SK-N-SH (cell line): Measurements from ENCODE around the gene UBE3D. TPM values are rescaled to one million over a fixed set of nuclear protein-coding genes. Genes with fewer than 3 reads are reported as not detected.

ENCODE experiments used
- CTCF ChIA-PET: fragments of 300-600, 350-600 bp; formaldehyde crosslinking; extraction: SDS; loops from one replicate; lab custom pipeline; 2021; lab: Yijun Ruan, JAX
- POLR2A ChIA-PET: fragments of 350-600 bp; sonication (Branson Sonifier 250); formaldehyde crosslinking; extraction: SDS; loops from one replicate; lab custom pipeline; 2020; ENCODE audit warnings: antibody characterized with exemption, inconsistent platforms; lab: Yijun Ruan, JAX
- DNase-seq: peaks from one replicate; pipeline ENCODE4 v3.0.0; 2012
- H2AFZ ChIP-seq: fragments of 200-600 bp; sonication (generic); 2 replicates; pipeline ENCODE4 v1.8.1; 2016; ENCODE audit warnings: antibody characterized with exemption, mild to moderate bottlenecking, low read depth
- H3F3A ChIP-seq: fragments of 200-600 bp; sonication (generic); replicated peaks from 2 replicates; pipeline ENCODE3; 2016; ENCODE audit warnings: antibody characterized with exemption, mild to moderate bottlenecking; ENCODE audit not compliant: insufficient read depth
- H3K27ac ChIP-seq, 2 experiments: fragments of 200-500 bp in 1 of 2; fragments of 200-600 bp in 1 of 2; sonication (Bioruptor generic) in 1 of 2; sonication (generic), shearing (Covaris generic) in 1 of 2; 2 replicates each; pipeline versions ENCODE4 v1.5.1 to v1.6.1; 2014 to 2016; ENCODE audit warnings: low read depth in 2 of 2, inconsistent platforms in 1 of 2, low read length in 1 of 2, mild to moderate bottlenecking in 1 of 2, mixed read lengths in 1 of 2
- H3K27me3 ChIP-seq: fragments of 200-600 bp; sonication (generic), shearing (Covaris generic); 2 replicates; pipeline ENCODE4 v1.6.1; 2016; ENCODE audit warnings: mixed run types; ENCODE audit not compliant: insufficient read depth
- H3K36me3 ChIP-seq, 2 experiments: fragments of 200-500 bp in 1 of 2; fragments of 200-600 bp in 1 of 2; sonication (Bioruptor generic) in 1 of 2; sonication (generic) in 1 of 2; replicated peaks in 1 of 2; 2 replicates each; pipeline versions ENCODE3 to v1.5.1; 2014 to 2016; ENCODE audit warnings: low read length in 1 of 2, mild to moderate bottlenecking in 1 of 2; ENCODE audit not compliant: insufficient read depth in 2 of 2, control insufficient read depth in 1 of 2
- H3K4me1 ChIP-seq, 2 experiments: fragments of 200-500 bp in 1 of 2; fragments of 200-600 bp in 1 of 2; sonication (Bioruptor generic) in 1 of 2; sonication (generic), shearing (Covaris generic) in 1 of 2; 2 replicates each; pipeline versions ENCODE4 v1.5.1 to v1.6.1; 2014 to 2016; ENCODE audit warnings: low read depth in 1 of 2, low read length in 1 of 2, mixed run types in 1 of 2; ENCODE audit not compliant: insufficient read depth in 2 of 2, control insufficient read depth in 1 of 2
- H3K4me2 ChIP-seq: fragments of 200-600 bp; sonication (generic), shearing (Covaris generic); 2 replicates; pipeline ENCODE4 v1.6.1; 2017; ENCODE audit warnings: mixed run types
- H3K4me3 ChIP-seq, 2 experiments: fragments of 200-500 bp in 1 of 2; fragments of 200-600 bp in 1 of 2; sonication (Bioruptor generic) in 1 of 2; sonication (generic), shearing (Covaris generic) in 1 of 2; 2 replicates each; pipeline versions ENCODE4 v1.5.1 to v1.8.1; 2014 to 2016; ENCODE audit warnings: low read depth in 2 of 2, inconsistent platforms in 1 of 2, low read length in 1 of 2, mild to moderate bottlenecking in 1 of 2, mixed read lengths in 1 of 2, moderate library complexity in 1 of 2
- H3K79me2 ChIP-seq: fragments of 200-600 bp; sonication (generic); 2 replicates; pipeline ENCODE4 v1.8.1; 2017; ENCODE audit warnings: mild to moderate bottlenecking; ENCODE audit not compliant: insufficient read depth
- H3K9ac ChIP-seq: fragments of 200-600 bp; sonication (generic); 2 replicates; pipeline ENCODE4 v1.6.1; 2017; ENCODE audit warnings: mixed run types
- H3K9me2 ChIP-seq: fragments of 200-600 bp; sonication (generic); 2 replicates; pipeline ENCODE4 v1.6.1; 2017; ENCODE audit warnings: mixed run types
- H3K9me3 ChIP-seq: fragments of 200-600 bp; sonication (generic); 2 replicates; pipeline ENCODE4 v1.6.1; 2017; ENCODE audit warnings: mixed run types, mild to moderate bottlenecking, moderate library complexity
- H4K20me1 ChIP-seq: fragments of 200-600 bp; sonication (generic); 2 replicates; pipeline ENCODE4 v1.6.1; 2017; ENCODE audit warnings: mild to moderate bottlenecking, mixed run types; ENCODE audit not compliant: insufficient read depth
- CTCF ChIP-seq: fragments of 200-600 bp; sonication (generic); IDR thresholded peaks from 2 replicates; pipeline ENCODE4 v1.6.1; 2017; ENCODE audit warnings: antibody characterized with exemption, mild to moderate bottlenecking, moderate library complexity
- EP300 ChIP-seq, 2 experiments: IDR thresholded peaks; 2 replicates each; pipeline versions ENCODE4 v1.4.0 to v1.6.1; 2012; ENCODE audit warnings: borderline replicate concordance in 1 of 2, low read depth in 1 of 2, low read length in 1 of 2
- FOXJ3 ChIP-seq: sonication (generic); formaldehyde crosslinking; IDR thresholded peaks from 2 replicates; pipeline ENCODE4 v1.5.1; 2020; ENCODE audit warnings: mild to moderate bottlenecking, missing genetic modification reagents
- GABPA ChIP-seq: IDR thresholded peaks from 2 replicates; pipeline ENCODE4 v1.4.0; 2012; ENCODE audit warnings: low read depth, mild to moderate bottlenecking
- JUND ChIP-seq: IDR thresholded peaks from 2 replicates; pipeline ENCODE4 v1.4.0; 2012
- MAX ChIP-seq: IDR thresholded peaks from 2 replicates; pipeline ENCODE4 v1.4.0; 2012; ENCODE audit warnings: low read depth
- MXI1 ChIP-seq: IDR thresholded peaks from 2 replicates; pipeline ENCODE4 v1.6.1; 2012; ENCODE audit warnings: mild to moderate bottlenecking, low read depth, low read length, improper control_type of control experiment
- NRF1 ChIP-seq: IDR thresholded peaks from 2 replicates; pipeline ENCODE4 v1.6.1; 2012; ENCODE audit warnings: low read depth, mild to moderate bottlenecking, low read length
- PBX3 ChIP-seq: IDR thresholded peaks from 2 replicates; pipeline ENCODE4; 2012
- POLR2AphosphoS5 ChIP-seq: IDR thresholded peaks from 2 replicates; pipeline ENCODE4 v1.6.1; 2012; ENCODE audit warnings: low read depth, low read length
- RFX5 ChIP-seq: IDR thresholded peaks from 2 replicates; pipeline ENCODE4 v1.6.1; 2012; ENCODE audit warnings: mild to moderate bottlenecking, improper control_type of control experiment, low read length
- TCF12 ChIP-seq: IDR thresholded peaks from 2 replicates; pipeline ENCODE4 v1.4.0; 2012
- TEAD4 ChIP-seq: IDR thresholded peaks from 2 replicates; pipeline ENCODE4 v1.4.0; 2012; ENCODE audit warnings: mild to moderate bottlenecking, borderline replicate concordance; ENCODE audit not compliant: insufficient read depth
- ZBTB33 ChIP-seq: IDR thresholded peaks from 2 replicates; pipeline ENCODE4 v1.4.0; 2012; ENCODE audit warnings: low read depth, borderline replicate concordance
- WGBS: methylation state at CpG from one replicate; pipeline ENCODE4 v1.1.6; 2017; ENCODE audit warnings: low lambda C conversion rate; 5-methylcytosine and 5-hydroxymethylcytosine counted together
- polyA plus RNA-seq, 3 experiments: library from polyadenylated mRNA; depleted of rRNA; stranded (reverse); fragments of >200 nt; gene quantifications; 2 replicates each; pipeline ENCODE4 v1.2.3, GENCODE V29; 2012

UBE3D gene
- polyA plus RNA-seq, 1 of the 3 experiments (the other 2 are of a cell fraction): 3.4 TPM

GRCh38 chr6:82869493-82869892 lies 196.1 kb downstream of the UBE3D start:
- no peak for DNase-seq
- H3K4me1 ChIP-seq: no peaks in the 10 kb centered on the region; a peak in 1 of 4 replicates
- no peak overlapping the region for H3K4me3 ChIP-seq
- no peak overlapping the region for H3K9ac ChIP-seq
- no peaks in the 10 kb centered on the region for H3K36me3 ChIP-seq
- no peaks in the 10 kb centered on the region for H3K9me3 ChIP-seq
- H2AFZ ChIP-seq: no peak overlapping the region
- no peak overlapping the region for H3K4me2 ChIP-seq
- H3K27ac ChIP-seq: no peak overlapping the region
- H4K20me1 ChIP-seq: no peaks in the 10 kb centered on the region
- no peaks in the 10 kb centered on the region for H3K27me3 ChIP-seq
- no peaks in the 10 kb centered on the region for H3K79me2 ChIP-seq
- CTCF ChIA-PET: interaction anchor here (1.2 kb wide), 1 partner anchor 603 kb away, joined by 3 read pairs; no protein-coding TSS in a partner anchor
- POLR2A ChIA-PET: no interaction called here
- no peaks in the 10 kb centered on the region for H3F3A ChIP-seq
- no peaks in the 10 kb centered on the region for H3K9me2 ChIP-seq
- no peak for TF ChIP-seq RFX5
- TF ChIP-seq NRF1: no peak
- TF ChIP-seq GABPA: no peak
- no peak for TF ChIP-seq PBX3

GRCh38 chr6:82867946-82868345 lies 197.7 kb downstream of the UBE3D start:
- no peak overlapping the region for H3K4me2 ChIP-seq
- H2AFZ ChIP-seq: no peak overlapping the region
- H3K4me1 ChIP-seq: no peaks in the 10 kb centered on the region; a peak in 1 of 4 replicates
- no peak overlapping the region for H3K9ac ChIP-seq
- no peaks in the 10 kb centered on the region for H3F3A ChIP-seq
- no peak overlapping the region for H3K4me3 ChIP-seq
- no peaks in the 10 kb centered on the region for H3K36me3 ChIP-seq
- no peak for DNase-seq
- TF ChIP-seq GABPA (no peak), TEAD4 (no peak), NRF1 (no peak), CTCF (no peak)
- ChIA-PET POLR2A (no interaction called here), CTCF (no interaction called here)
- H3K27ac ChIP-seq: no peak overlapping the region
- WGBS: 82% methylated on average over 3 of the region's 3 CpGs
- H3K79me2 ChIP-seq: no peaks in the 10 kb centered on the region
- no peaks in the 10 kb centered on the region for H4K20me1 ChIP-seq
- no peaks in the 10 kb centered on the region for H3K27me3 ChIP-seq
- peaks cover 4% of the 10 kb centered on the region; the same call in 1 of the 2 replicates for H3K9me3 ChIP-seq
- H3K9me2 ChIP-seq: no peaks in the 10 kb centered on the region

GRCh38 chr6:82866446-82866845 lies 199.2 kb downstream of the UBE3D start:
- H3K27ac ChIP-seq: no peak overlapping the region
- peaks cover 5% of the 10 kb centered on the region for H3F3A ChIP-seq
- H3K4me1 ChIP-seq: no peaks in the 10 kb centered on the region; a peak in 1 of 4 replicates
- 77% methylated on average over 3 of the region's 3 CpGs for WGBS
- no peaks in the 10 kb centered on the region for H3K79me2 ChIP-seq
- no peak overlapping the region for H3K9ac ChIP-seq
- DNase-seq: no peak
- no peaks in the 10 kb centered on the region for H3K36me3 ChIP-seq
- no peaks in the 10 kb centered on the region for H3K9me2 ChIP-seq
- POLR2A ChIA-PET: no interaction called here
- H3K27me3 ChIP-seq: no peaks in the 10 kb centered on the region
- TF ChIP-seq TCF12 (no peak), ZBTB33 (no peak), POLR2AphosphoS5 (no peak), EP300 (IDR thresholded peaks at IDR 0.05; ENCODE audit: borderline replicate concordance in 1 of 2, low read depth in 1 of 2, low read length in 1 of 2) (no peak), MAX (no peak), JUND (no peak), MXI1 (no peak), FOXJ3 (CRISPR knock-in tag) (no peak)
- TF ChIP-seq, all 33 proteins: peak for 0
- H3K4me3 ChIP-seq: no peak overlapping the region
- H3K9me3 ChIP-seq: peaks cover 4% of the 10 kb centered on the region; the same call in 1 of the 2 replicates
- CTCF ChIA-PET: no interaction called here
- no peak overlapping the region for H2AFZ ChIP-seq
- no peak overlapping the region for H3K4me2 ChIP-seq
- no peaks in the 10 kb centered on the region for H4K20me1 ChIP-seq
